Forelimb muscle (tissue), 1 donor: ENCODE results near the gene GLT6D1. TPM values are rescaled to one million over a fixed set of nuclear protein-coding genes. Genes with fewer than 3 reads are reported as not detected.

ENCODE experiments used
- DNase-seq: peaks from one replicate; pipeline ENCODE4 v3.0.0-alpha.2; 2013; ENCODE audit warnings: low read depth
- polyA plus RNA-seq: library from polyadenylated mRNA; unstranded; fragments of 120-200 nt; gene quantifications from one replicate; pipeline ENCODE4 v1.2.1, GENCODE V29; 2013; ENCODE audit not compliant: insufficient read length

Gene GLT6D1
- polyA plus RNA-seq, 1 donor, result not detected

GRCh38 chr9:135608294-135608998 lies 30.9 kb downstream of the GLT6D1 start:
- no peak for DNase-seq

- no peak for DNase-seq
Observed at GRCh38 chr9:135607401-135608293, 31.7 kb downstream of the GLT6D1 start.

- DNase-seq, result no peak
Observed at GRCh38 chr9:135606885-135607259, 32.5 kb downstream of the GLT6D1 start.

GRCh38 chr9:135605238-135605781 lies 34.0 kb downstream of the GLT6D1 start:
- no peak for DNase-seq

- DNase-seq, result no peak
Observed at GRCh38 chr9:135604437-135605237, 34.7 kb downstream of the GLT6D1 start.

- DNase-seq, result no peak
Observed at GRCh38 chr9:135602789-135603481, 36.4 kb downstream of the GLT6D1 start.

- no peak for DNase-seq
Observed at GRCh38 chr9:135601988-135602387, 37.4 kb downstream of the GLT6D1 start.

GRCh38 chr9:135600296-135600817 lies 39.0 kb downstream of the GLT6D1 start:
- no peak for DNase-seq

GRCh38 chr9:135596211-135596610 lies 43.1 kb downstream of the GLT6D1 start:
- no peak for DNase-seq

- DNase-seq, result no peak
Observed at GRCh38 chr9:135592625-135593024, 46.7 kb downstream of the GLT6D1 start.

- no peak for DNase-seq
Observed at GRCh38 chr9:135592331-135592590, 47.1 kb downstream of the GLT6D1 start.

- no peak for DNase-seq
Observed at GRCh38 chr9:135591506-135592330, 47.6 kb downstream of the GLT6D1 start.

GRCh38 chr9:135590486-135591079 lies 48.8 kb downstream of the GLT6D1 start:
- no peak for DNase-seq

GRCh38 chr9:135589596-135590485 lies 49.5 kb downstream of the GLT6D1 start:
- DNase-seq, result no peak

GRCh38 chr9:135588886-135589595 lies 50.3 kb downstream of the GLT6D1 start:
- DNase-seq, result no peak

- no peak for DNase-seq
Observed at GRCh38 chr9:135588371-135588770, 51.0 kb downstream of the GLT6D1 start.

GRCh38 chr9:135587658-135588057 lies 51.7 kb downstream of the GLT6D1 start:
- DNase-seq, result no peak

- DNase-seq, result no peak
Observed at GRCh38 chr9:135586601-135587109, 52.7 kb downstream of the GLT6D1 start.
